MM.1S (cell line): ENCODE data around the gene PPARD.

ENCODE experiments used
- DNase-seq: peaks from one replicate; pipeline ENCODE4 v3.0.0-alpha.2; 2015
- H2AFZ ChIP-seq: fragments of 300-600 bp; sonication (generic); 2 replicates; pipeline ENCODE4 v1.6.0; 2016; ENCODE audit warnings: antibody characterized with exemption, low read length
- H3F3A ChIP-seq: fragments of 300-600 bp; sonication (generic); 2 replicates; pipeline ENCODE4 v1.6.1; 2016; ENCODE audit warnings: mild to moderate bottlenecking, antibody characterized with exemption, low read length, moderate library complexity, mixed read lengths; ENCODE audit not compliant: insufficient read depth
- H3K27ac ChIP-seq: fragments of 300-600 bp; sonication (generic); 2 replicates; pipeline ENCODE4 v1.5.1; 2016; ENCODE audit warnings: mild to moderate bottlenecking, low read length
- H3K27me3 ChIP-seq: fragments of 300-600 bp; sonication (generic); replicated peaks from 2 replicates; pipeline ENCODE4 v1.6.0; 2016; ENCODE audit warnings: low read length; ENCODE audit not compliant: insufficient read depth
- H3K36me3 ChIP-seq: fragments of 300-600 bp; sonication (generic); replicated peaks from 2 replicates; pipeline ENCODE4 v1.6.1; 2016; ENCODE audit warnings: mild to moderate bottlenecking, low read length, mixed read lengths; ENCODE audit not compliant: insufficient read depth
- H3K4me1 ChIP-seq: fragments of 300-600 bp; sonication (generic); 2 replicates; pipeline ENCODE4 v1.6.1; 2016; ENCODE audit warnings: low read length, mixed read lengths
- H3K4me2 ChIP-seq: fragments of 300-600 bp; sonication (generic); 2 replicates; pipeline ENCODE4 v1.6.0; 2016; ENCODE audit warnings: low read depth, low read length
- H3K4me3 ChIP-seq: fragments of 300-600 bp; sonication (generic); 2 replicates; pipeline ENCODE4 v1.5.1; 2016; ENCODE audit warnings: low read length, mixed read lengths
- H3K79me2 ChIP-seq: fragments of 300-600 bp; sonication (generic); 2 replicates; pipeline ENCODE4 v1.6.1; 2016; ENCODE audit warnings: mixed run types, low read length, mixed read lengths
- H3K9ac ChIP-seq: fragments of 300-600 bp; sonication (generic); 2 replicates; pipeline ENCODE4 v1.6.1; 2016; ENCODE audit warnings: low read length, mixed read lengths
- H3K9me2 ChIP-seq: fragments of 300-600 bp; sonication (generic); replicated peaks from 2 replicates; pipeline ENCODE4 v1.6.1; 2016; ENCODE audit warnings: mild to moderate bottlenecking, low read length, mixed read lengths; ENCODE audit not compliant: insufficient read depth
- H3K9me3 ChIP-seq: fragments of 300-600 bp; sonication (generic); replicated peaks from 2 replicates; pipeline ENCODE4 v1.6.1; 2016; ENCODE audit warnings: mild to moderate bottlenecking, low read length, mixed read lengths; ENCODE audit not compliant: insufficient read depth
- H4K20me1 ChIP-seq: fragments of 300-600 bp; sonication (generic); 2 replicates; pipeline ENCODE4 v1.6.1; 2016; ENCODE audit warnings: mild to moderate bottlenecking, low read length, moderate library complexity, mixed read lengths; ENCODE audit not compliant: insufficient read depth
- CTCF ChIP-seq: fragments of 300-600 bp; sonication (generic); IDR thresholded peaks from 2 replicates; pipeline ENCODE4 v1.5.1; 2016; ENCODE audit warnings: antibody characterized with exemption, low read length, mixed read lengths
- EZH2 ChIP-seq: fragments of 300-600 bp; sonication (generic); optimal IDR thresholded peaks from 2 replicates; pipeline ENCODE3; 2017; ENCODE audit warnings: low read depth, mild to moderate bottlenecking, antibody characterized with exemption, low read length, mixed read lengths
- EZH2phosphoT487 ChIP-seq: fragments of 300-600 bp; sonication (generic); IDR thresholded peaks from 2 replicates; pipeline ENCODE4 v1.6.1; 2018; ENCODE audit warnings: antibody characterized with exemption, low read length

PPARD gene

DNA sequence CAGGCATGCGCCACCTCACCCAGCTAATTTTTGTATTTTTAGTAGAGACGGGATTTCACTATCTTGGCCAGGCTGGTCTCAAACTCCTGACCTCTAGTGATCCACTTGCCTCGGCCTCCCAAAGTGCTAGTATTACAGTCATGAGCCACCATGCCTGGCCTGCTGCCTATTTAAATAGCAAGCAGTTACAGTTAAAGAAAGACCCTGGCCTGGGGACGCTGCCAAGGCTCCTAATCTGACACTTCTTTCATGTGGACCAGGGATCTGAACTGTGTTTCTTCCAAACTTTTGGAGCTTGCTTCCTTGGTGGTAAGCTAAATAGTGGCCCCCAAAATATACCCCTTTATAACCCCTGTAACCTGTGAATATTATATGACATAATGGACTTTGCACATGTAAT, 15.3 kb downstream of the PPARD start:
- no peak overlapping the region for H3K9ac ChIP-seq
- H3K36me3 ChIP-seq: no peaks in the 10 kb centered on the region
- H3K27me3 ChIP-seq: no peaks in the 10 kb centered on the region
- TF ChIP-seq EZH2phosphoT487 (no peak), EZH2 (no peak), CTCF (no peak)
- no peaks in the 10 kb centered on the region for H4K20me1 ChIP-seq
- H3F3A ChIP-seq: no peaks in the 10 kb centered on the region
- H3K9me2 ChIP-seq: no peaks in the 10 kb centered on the region
- no peaks in the 10 kb centered on the region for H3K4me1 ChIP-seq
- H2AFZ ChIP-seq: no peak overlapping the region
- DNase-seq: no peak
- no peak overlapping the region for H3K4me2 ChIP-seq
- no peaks in the 10 kb centered on the region for H3K9me3 ChIP-seq
- no peaks in the 10 kb centered on the region for H3K79me2 ChIP-seq
- no peak overlapping the region for H3K27ac ChIP-seq
- no peak overlapping the region for H3K4me3 ChIP-seq

DNA sequence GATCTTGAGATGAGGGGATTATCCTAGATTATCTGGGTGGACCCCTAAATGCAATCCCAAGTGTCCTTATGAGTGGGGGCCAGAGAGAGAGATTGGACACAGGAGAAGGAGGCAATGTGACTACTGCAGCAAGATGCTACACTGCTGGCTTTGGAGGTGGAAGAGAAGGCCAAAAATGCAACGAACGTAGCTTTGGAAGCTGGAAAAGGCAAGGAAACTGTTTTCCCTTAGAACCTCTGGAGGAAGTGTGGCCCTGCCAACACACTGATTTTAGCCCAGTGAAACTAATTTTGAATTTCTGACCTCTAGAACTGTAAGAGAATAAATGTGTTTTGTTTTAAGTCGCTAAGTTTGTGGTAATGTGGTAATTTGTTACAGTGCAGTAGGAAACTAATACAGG, 15.7 kb downstream of the PPARD start:
- H3K27ac ChIP-seq: no peak overlapping the region
- H3K79me2 ChIP-seq: no peaks in the 10 kb centered on the region

DNA sequence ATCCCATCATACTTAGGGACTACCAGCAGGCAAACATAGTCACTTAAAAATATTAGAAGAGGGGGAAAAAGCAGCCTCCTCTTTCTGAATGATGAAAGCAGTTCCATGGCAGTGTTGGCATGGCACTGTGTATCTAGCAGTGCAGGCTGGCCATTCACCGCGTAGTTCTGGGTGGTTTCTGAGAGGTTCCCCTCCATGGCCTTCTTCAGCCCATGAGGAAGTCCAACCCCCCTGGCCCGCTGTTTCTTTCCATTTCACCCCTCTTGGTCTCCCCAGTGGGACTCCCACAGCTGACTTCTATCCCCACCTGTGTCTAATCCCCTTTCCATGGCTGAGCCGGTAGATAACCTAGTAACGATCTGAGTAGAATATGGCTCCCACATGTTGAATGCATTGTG, 17.0 kb downstream of the PPARD start:
- H3K4me1 ChIP-seq: no peaks in the 10 kb centered on the region
- H3K79me2 ChIP-seq: no peaks in the 10 kb centered on the region
- no peak overlapping the region for H3K4me2 ChIP-seq
- H3K27ac ChIP-seq: no peak overlapping the region
- H3K36me3 ChIP-seq: no peaks in the 10 kb centered on the region
- H3K4me3 ChIP-seq: no peak overlapping the region
- DNase-seq: no peak
- no peaks in the 10 kb centered on the region for H3K9me3 ChIP-seq
- H4K20me1 ChIP-seq: no peaks in the 10 kb centered on the region
- no peaks in the 10 kb centered on the region for H3K9me2 ChIP-seq
- H2AFZ ChIP-seq: no peak overlapping the region
- no peaks in the 10 kb centered on the region for H3F3A ChIP-seq
- H3K27me3 ChIP-seq: no peaks in the 10 kb centered on the region
- no peak overlapping the region for H3K9ac ChIP-seq
- TF ChIP-seq EZH2: no peak
- no peak for TF ChIP-seq EZH2phosphoT487
- TF ChIP-seq CTCF: no peak

More for the DNA sequence above, 15.7 kb downstream of the PPARD start:
- H3K4me2 ChIP-seq: no peak overlapping the region
- no peaks in the 10 kb centered on the region for H3K27me3 ChIP-seq
- H3K9ac ChIP-seq: no peak overlapping the region
- H3K9me2 ChIP-seq: no peaks in the 10 kb centered on the region
- H3K4me3 ChIP-seq: no peak overlapping the region
- no peak for TF ChIP-seq EZH2phosphoT487
- no peak for TF ChIP-seq EZH2
- no peak for TF ChIP-seq CTCF
- H3K4me1 ChIP-seq: no peaks in the 10 kb centered on the region
- no peak for DNase-seq
- no peaks in the 10 kb centered on the region for H3K9me3 ChIP-seq
- no peaks in the 10 kb centered on the region for H3F3A ChIP-seq
- H3K36me3 ChIP-seq: no peaks in the 10 kb centered on the region
- no peak overlapping the region for H2AFZ ChIP-seq
- no peaks in the 10 kb centered on the region for H4K20me1 ChIP-seq
